GM12878 (cell line): Measurements from ENCODE around the gene ABR. TPM values are rescaled to one million over a fixed set of nuclear protein-coding genes. Genes with fewer than 3 reads are reported as not detected.

ENCODE experiments used
- ATAC-seq: fragments of 200-7000 bp; cut with Tn5 transposase; 3 replicates; pipeline ENCODE4 v1.9.1; 2020; ENCODE audit warnings: mild to moderate bottlenecking, moderate library complexity
- BruUV-seq: library from RNA; stranded (reverse); fragments of 400-500 nt; replicated peaks from 2 replicates; lab custom pipeline; 2021; lab: Mats Ljungman, UMichigan
- CTCF ChIA-PET: fragments of 300-600 bp; sonication (Branson Sonifier 250); formaldehyde crosslinking; extraction: SDS; loops from one replicate; lab custom pipeline; 2021; ENCODE audit warnings: inconsistent platforms; lab: Yijun Ruan, JAX
- POLR2A ChIA-PET: fragments of 350-600 bp; formaldehyde crosslinking; extraction: SDS; loops from one replicate; lab custom pipeline; 2021; ENCODE audit warnings: inconsistent platforms; lab: Charles Lee
- RAD21 ChIA-PET: fragments of 300-600 bp; sonication (Branson Sonifier 250); formaldehyde crosslinking; loops from one replicate; lab custom pipeline; 2023; ENCODE audit warnings: antibody characterized with exemption; ENCODE audit not compliant: unreplicated experiment; lab: Charles Lee
- SMC1A ChIA-PET: fragments of 300-600 bp; sonication (Branson Sonifier 250); formaldehyde crosslinking; loops from one replicate; lab custom pipeline; 2023; ENCODE audit not compliant: unreplicated experiment, uncharacterized antibody; lab: Charles Lee
- DNase-seq: peaks from one replicate; pipeline ENCODE4 v3.0.0-alpha.2; 2011; ENCODE audit warnings: low read depth, low spot score
- FAIRE-seq: peaks from 3 replicates; lab custom pipeline; 2011; peaks lifted over from hg19 to GRCh38; lab: Jason Lieb, UNC
- H2AFZ ChIP-seq: 2 replicates; pipeline ENCODE4 v1.6.0; 2011; ENCODE audit warnings: low read depth, low read length, control low read depth; ENCODE audit not compliant: control insufficient read depth
- H3K27ac ChIP-seq: 2 replicates; pipeline ENCODE4 v1.5.1; 2011; ENCODE audit warnings: control low read depth; ENCODE audit not compliant: control insufficient read depth, insufficient read depth
- H3K27me3 ChIP-seq, 2 experiments: replicated peaks in 1 of 2; 2 replicates each; pipeline versions ENCODE4 v1.6.0 to v1.6.1; 2011; ENCODE audit warnings: low read length in 1 of 2; ENCODE audit not compliant: control insufficient read depth in 2 of 2, insufficient read depth in 2 of 2
- H3K36me3 ChIP-seq, 2 experiments: 2 replicates each; pipeline ENCODE4 v1.5.1; 2011; ENCODE audit warnings: low read length in 1 of 2; ENCODE audit not compliant: control insufficient read depth in 2 of 2, insufficient read depth in 2 of 2
- H3K4me1 ChIP-seq: 2 replicates; pipeline ENCODE4 v1.6.1; 2011; ENCODE audit warnings: mild to moderate bottlenecking, low read length, moderate library complexity, mixed read lengths; ENCODE audit not compliant: control insufficient read depth, insufficient read depth
- H3K4me2 ChIP-seq: 2 replicates; pipeline ENCODE4 v1.6.0; 2011; ENCODE audit warnings: control low read depth; ENCODE audit not compliant: control insufficient read depth, insufficient read depth
- H3K4me3 ChIP-seq: fragments of 200-600 bp; sonication (generic); 2 replicates; pipeline ENCODE4 v1.5.1; 2016
- H3K79me2 ChIP-seq: 2 replicates; pipeline ENCODE4 v1.6.0; 2011; ENCODE audit warnings: low read length; ENCODE audit not compliant: control insufficient read depth, insufficient read depth
- H3K9ac ChIP-seq: 2 replicates; pipeline ENCODE4 v1.8.0; 2011; ENCODE audit warnings: low read length, control low read depth, mixed read lengths; ENCODE audit not compliant: control insufficient read depth, insufficient read depth
- H3K9me3 ChIP-seq: replicated peaks from 3 replicates; pipeline ENCODE4 v1.5.1; 2011; ENCODE audit warnings: mild to moderate bottlenecking, low read length; ENCODE audit not compliant: control insufficient read depth, insufficient read depth
- H4K20me1 ChIP-seq: 2 replicates; pipeline ENCODE4 v1.6.0; 2011; ENCODE audit not compliant: control insufficient read depth, insufficient read depth
- BACH1 ChIP-seq: fragments of 450-650 bp; IDR thresholded peaks from 2 replicates; pipeline ENCODE4 v1.6.1; 2017; ENCODE audit warnings: mild to moderate bottlenecking, borderline replicate concordance
- FOXK2 ChIP-seq: fragments of 450-650 bp; IDR thresholded peaks from 2 replicates; pipeline ENCODE4 v1.6.1; 2017; ENCODE audit warnings: mild to moderate bottlenecking, moderate library complexity
- LARP7 ChIP-seq: fragments of 450-650 bp; IDR thresholded peaks from 2 replicates; pipeline ENCODE4 v1.6.1; 2017; ENCODE audit warnings: mild to moderate bottlenecking
- RB1 ChIP-seq: fragments of 450-650 bp; formaldehyde crosslinking; IDR thresholded peaks from 2 replicates; pipeline ENCODE4 v1.6.1; 2017; ENCODE audit warnings: mild to moderate bottlenecking, borderline replicate concordance
- WGBS: methylation state at CpG from one replicate; pipeline ENCODE4 v1.1.6; 2016; ENCODE audit warnings: low lambda C conversion rate; ENCODE audit not compliant: insufficient replicate concordance, insufficient coverage; ENCODE audit errors: missing lambda C conversion rate; 5-methylcytosine and 5-hydroxymethylcytosine counted together
- in situ Hi-C: fragments of 300-500 bp; cut with MboI; formaldehyde crosslinking; loops from 9 replicates; pipeline ENCODE4 v1.14.3; 2018; ENCODE audit warnings: mixed read lengths
- intact Hi-C: fragments of 100-400 bp; cut with micrococcal nuclease; formaldehyde crosslinking; loops from one replicate; pipeline ENCODE4 v1.14.2; 2022; ENCODE audit not compliant: unreplicated experiment
- polyA plus RNA-seq, 11 experiments: library from polyadenylated mRNA; depleted of rRNA in 4 of 11; unstranded in 6 of 11; stranded (reverse) in 5 of 11; fragments of >200 nt; fragmentation: Nextera tagmentation in 4 of 11; fragmentation: Illumina TruSeq in 1 of 11; extraction: Ambion mirVana in 4 of 11; extraction: Trizol in 1 of 11; gene quantifications; 1 replicate in 1 of 11; 2 replicates in 10 of 11; pipeline versions ENCODE4 v1.2.1 to v1.2.3, GENCODE V29; 2011 to 2016; ENCODE audit warnings: inconsistent platforms in 2 of 11, missing spikeins in 2 of 11, low read depth in 1 of 11
- total RNA-seq, 4 experiments: library from RNA; depleted of rRNA in 3 of 4; stranded (reverse); fragments of >200 nt in 3 of 4; fragmentation: Illumina TruSeq in 1 of 4; extraction: Trizol in 1 of 4; gene quantifications; 2 replicates each; pipeline versions ENCODE4 v1.2.1 to v1.2.3, GENCODE V29; 2013 to 2021
- TF ChIP-seq, protein P1 (sequence below): fragments of 450-650 bp; IDR thresholded peaks from 2 replicates; pipeline ENCODE4 v1.6.1; 2017; ENCODE audit warnings: mild to moderate bottlenecking, low read depth, inconsistent platforms; ENCODE audit not compliant: poor library complexity, severe bottlenecking

The ABR gene
- total and polyA plus RNA-seq, 10 of the 15 experiments (the other 5 are each of a cell fraction or from before 2014, with no cell fraction given) = 1.4 to 112 (median 30.0) TPM

DNA sequence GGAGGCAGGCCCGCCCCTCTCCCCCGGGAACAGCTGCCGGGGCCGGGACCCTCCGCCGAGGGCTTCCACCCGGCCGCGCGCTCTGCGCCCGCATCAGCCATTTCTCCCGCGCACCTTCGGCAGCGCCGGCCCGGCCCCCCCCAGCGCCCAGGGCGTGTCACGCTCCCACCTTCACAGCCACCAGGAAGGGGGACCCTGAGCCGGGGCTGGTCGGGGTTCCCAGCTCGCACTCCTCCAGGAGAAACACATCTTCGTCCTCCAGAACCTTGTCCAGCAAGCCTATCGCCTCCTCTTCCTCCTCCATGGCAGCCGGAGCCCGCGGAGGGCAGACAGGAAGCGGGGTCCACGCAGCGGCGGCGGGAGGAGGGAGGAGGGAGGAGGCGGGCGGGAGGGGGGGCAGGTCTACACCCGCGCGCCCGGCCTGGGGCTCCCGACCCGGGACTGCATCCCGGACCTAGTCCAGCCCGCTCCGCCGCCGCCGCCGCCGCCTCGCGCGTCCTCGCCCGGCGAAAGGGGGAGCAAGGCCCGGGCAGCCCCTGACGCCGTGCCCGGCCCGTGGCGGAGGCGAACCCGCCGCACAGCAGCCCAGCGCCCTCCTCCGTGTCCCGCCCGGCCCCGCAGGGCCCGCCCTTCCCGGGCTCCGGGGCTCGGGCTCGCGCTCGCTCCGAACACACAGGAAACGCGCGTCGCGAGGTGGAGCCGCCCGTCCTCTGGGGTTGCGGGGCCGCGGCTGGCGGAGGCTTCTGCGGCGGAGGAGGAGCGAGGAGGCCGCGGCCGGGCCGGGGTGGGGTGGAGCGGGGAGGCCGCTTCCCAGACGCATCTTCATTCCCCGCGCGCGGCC lies 70.8 kb downstream of the ABR start (continued):
- TF ChIP-seq, protein P1, sequence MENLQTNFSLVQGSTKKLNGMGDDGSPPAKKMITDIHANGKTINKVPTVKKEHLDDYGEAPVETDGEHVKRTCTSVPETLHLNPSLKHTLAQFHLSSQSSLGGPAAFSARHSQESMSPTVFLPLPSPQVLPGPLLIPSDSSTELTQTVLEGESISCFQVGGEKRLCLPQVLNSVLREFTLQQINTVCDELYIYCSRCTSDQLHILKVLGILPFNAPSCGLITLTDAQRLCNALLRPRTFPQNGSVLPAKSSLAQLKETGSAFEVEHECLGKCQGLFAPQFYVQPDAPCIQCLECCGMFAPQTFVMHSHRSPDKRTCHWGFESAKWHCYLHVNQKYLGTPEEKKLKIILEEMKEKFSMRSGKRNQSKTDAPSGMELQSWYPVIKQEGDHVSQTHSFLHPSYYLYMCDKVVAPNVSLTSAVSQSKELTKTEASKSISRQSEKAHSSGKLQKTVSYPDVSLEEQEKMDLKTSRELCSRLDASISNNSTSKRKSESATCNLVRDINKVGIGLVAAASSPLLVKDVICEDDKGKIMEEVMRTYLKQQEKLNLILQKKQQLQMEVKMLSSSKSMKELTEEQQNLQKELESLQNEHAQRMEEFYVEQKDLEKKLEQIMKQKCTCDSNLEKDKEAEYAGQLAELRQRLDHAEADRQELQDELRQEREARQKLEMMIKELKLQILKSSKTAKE = no peak
- TF ChIP-seq, all 136 proteins: peak for 12

DNA sequence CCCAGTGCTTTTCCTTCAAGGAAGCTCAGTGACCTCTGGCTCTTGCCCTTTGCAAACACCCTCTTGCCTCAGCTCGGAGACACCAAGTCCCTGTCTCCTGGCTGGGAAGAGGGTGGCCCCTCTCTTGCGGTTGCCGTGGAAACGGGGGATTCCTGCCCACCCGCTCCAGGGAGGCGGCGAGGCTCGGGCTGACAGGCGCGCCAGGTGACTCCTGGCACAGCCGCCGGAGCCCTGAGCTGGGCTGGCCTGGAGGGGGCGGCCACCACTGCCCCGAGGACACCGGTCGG lies 71.4 kb downstream of the ABR start:
- no peak for DNase-seq
- WGBS = 30% methylated on average over 11 of the region's 16 CpGs
- TF ChIP-seq BACH1 = 0 out of 2 replicates have a peak, but pooled peaks have one; percentile 23
- no peak for TF ChIP-seq FOXK2
- peak; percentile 50; the same call in 1 of the 2 replicates for TF ChIP-seq LARP7
- TF ChIP-seq RB1 = 0 out of 2 replicates have a peak, but pooled peaks have one; percentile 22
- SMC1A ChIA-PET = no interaction called here
- Histone ChIP-seq H3K27ac (peak overlapping the region; percentile 42; the same call in 1 of the 2 replicates), H3K36me3 (no peaks in the 10 kb centered on the region; a peak in 1 of 4 replicates), H2AFZ (no peak overlapping the region), H3K79me2 (peaks cover 30% of the 10 kb centered on the region), H3K9me3 (no peaks in the 10 kb centered on the region), H3K27me3 (no peaks in the 10 kb centered on the region), H3K4me2 (peak overlapping the region; percentile 89), H3K4me1 (peaks cover 25% of the 10 kb centered on the region), H3K4me3 (peak overlapping the region; percentile 95), H3K9ac (peak overlapping the region; percentile 56; the same call in 1 of the 2 replicates), H4K20me1 (no peaks in the 10 kb centered on the region)
- CTCF ChIA-PET = interaction anchor here (0.8 to 0.9 kb wide), 2 partner anchors 52 to 79 kb away, joined by 3 read pairs; no protein-coding TSS in a partner anchor
- RAD21 ChIA-PET = no interaction called here
- intact Hi-C loops (no loop called here), in situ Hi-C loops (no loop called here)
- BruUV-seq = TSS peak; percentile 52
- FAIRE-seq = no peak
- ATAC-seq = peak; percentile 51
- POLR2A ChIA-PET = no interaction called here
